HL-60 (cell line): ENCODE data around the gene BMP4.

ENCODE experiments used
- CTCF ChIP-seq: IDR thresholded peaks from one replicate; pipeline ENCODE4 v1.5.1; 2011; ENCODE audit warnings: low read length, control low read depth, inconsistent platforms; ENCODE audit not compliant: insufficient read depth
- GABPA ChIP-seq: IDR thresholded peaks from 2 replicates; pipeline ENCODE4 v1.6.1; 2012; ENCODE audit warnings: low read depth
- POLR2AphosphoS5 ChIP-seq: IDR thresholded peaks from 2 replicates; pipeline ENCODE4 v1.6.1; 2012; ENCODE audit warnings: low read depth
- REST ChIP-seq: IDR thresholded peaks from 2 replicates; pipeline ENCODE4 v1.6.1; 2012; ENCODE audit warnings: low read depth; ENCODE audit not compliant: insufficient replicate concordance

GRCh38 chr14:53990978-53991377 lies 34.4 kb upstream of the BMP4 start:
- TF ChIP-seq CTCF (no peak), REST (no peak), GABPA (no peak), POLR2AphosphoS5 (no peak)
